Dermis microvascular lymphatic vessel endothelial cell (primary cell): ENCODE results near the gene NXN. TPM values are rescaled to one million over a fixed set of nuclear protein-coding genes. Genes with fewer than 3 reads are reported as not detected.
"Not testable (repeated sequence)": the region's sequence is repeated elsewhere in the genome, so short reads cannot be mapped to it uniquely, and the experiment has no call there.

Source experiments
- DNase-seq, 2 donors: peaks; one replicate each; pipeline versions ENCODE4 v3.0.0 to v3.0.0-alpha.2; 2010; ENCODE audit warnings: low read depth in 2 of 2
- total RNA-seq: library from RNA; depleted of rRNA; stranded (reverse); fragments of >200 nt; gene quantifications from 2 replicates; pipeline ENCODE4 v1.2.1, GENCODE V29; 2014

The NXN gene
- total RNA-seq, 1 donor from 2014 or later, result 91.7 TPM

DNA sequence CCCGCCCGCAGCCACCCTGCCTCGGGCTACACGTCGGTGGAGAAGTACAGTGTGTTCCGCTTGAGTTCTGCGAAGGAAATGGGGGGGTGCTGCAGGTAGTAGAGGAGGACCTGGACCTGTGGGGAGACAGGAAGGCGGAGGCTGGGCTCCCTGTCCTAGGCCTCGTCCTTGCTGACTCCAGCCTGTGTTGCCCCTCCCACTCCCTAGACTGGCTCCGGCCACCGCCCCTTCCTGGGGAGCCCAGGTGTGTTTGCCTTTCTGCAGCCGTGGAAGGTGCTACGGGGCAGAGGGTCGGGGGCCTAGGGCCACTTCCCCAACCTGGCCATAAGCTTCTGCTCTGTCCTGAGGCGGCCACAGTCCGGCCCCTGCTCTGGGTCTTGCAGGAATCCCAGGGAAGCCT lies 26.5 kb upstream of the NXN start:
- DNase-seq, result no peak

DNA sequence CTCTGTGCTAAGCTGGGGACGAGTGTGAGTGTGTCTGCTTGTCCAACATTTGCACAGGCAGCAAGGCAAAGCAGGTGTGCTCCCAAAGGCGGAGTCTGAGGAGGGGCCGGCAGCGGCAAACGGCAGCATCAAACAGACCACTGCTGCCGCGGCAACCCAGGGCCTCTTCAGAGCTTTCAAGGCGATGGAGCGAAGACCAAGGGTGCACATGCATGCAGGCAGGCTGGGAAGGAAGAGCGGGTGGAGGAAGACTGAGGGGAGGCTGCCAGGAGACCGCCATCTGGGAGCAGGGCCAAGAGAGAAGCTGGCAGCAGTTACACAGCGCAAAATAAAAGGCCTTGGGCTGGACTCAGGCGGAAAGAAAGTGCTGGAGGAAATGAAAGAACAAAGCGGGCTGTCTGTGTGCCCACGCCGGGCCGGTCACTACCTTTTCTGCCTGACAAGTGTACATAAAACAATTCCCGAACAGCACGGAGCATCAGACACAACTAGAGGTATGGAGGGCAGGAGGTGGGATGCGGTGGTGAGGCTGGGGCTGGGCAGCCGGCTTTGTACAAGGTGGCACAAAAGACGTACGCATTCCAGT lies 25.9 kb upstream of the NXN start:
- peak in 1 of 2 donors; percentile 87 for DNase-seq

DNA sequence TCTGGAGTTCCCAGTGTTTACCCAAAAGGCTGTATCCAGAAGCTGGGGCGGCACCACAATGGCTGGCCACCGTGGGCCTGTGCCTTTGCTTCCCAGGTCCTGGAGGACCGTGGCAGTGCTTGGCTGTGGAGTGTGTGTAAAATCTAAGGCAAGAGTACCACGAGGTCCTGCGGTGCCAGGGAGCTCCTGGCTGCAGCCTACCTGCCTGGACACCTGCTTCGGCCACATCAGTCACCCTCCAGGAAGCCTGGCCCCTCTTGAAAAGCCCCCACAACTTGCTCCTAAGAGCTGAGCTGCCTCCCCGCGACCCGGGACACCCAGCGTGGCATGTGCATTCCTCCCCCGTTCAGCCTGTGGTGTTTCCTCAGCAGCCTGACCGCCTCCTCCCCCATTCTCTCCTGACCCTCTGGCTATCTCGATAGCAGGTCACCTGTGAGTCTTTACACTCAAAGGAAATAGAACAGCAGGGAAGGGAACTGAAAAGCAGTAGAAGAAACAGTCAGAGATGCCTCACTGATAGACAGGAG lies 25.3 kb upstream of the NXN start:
- no peak for DNase-seq

DNA sequence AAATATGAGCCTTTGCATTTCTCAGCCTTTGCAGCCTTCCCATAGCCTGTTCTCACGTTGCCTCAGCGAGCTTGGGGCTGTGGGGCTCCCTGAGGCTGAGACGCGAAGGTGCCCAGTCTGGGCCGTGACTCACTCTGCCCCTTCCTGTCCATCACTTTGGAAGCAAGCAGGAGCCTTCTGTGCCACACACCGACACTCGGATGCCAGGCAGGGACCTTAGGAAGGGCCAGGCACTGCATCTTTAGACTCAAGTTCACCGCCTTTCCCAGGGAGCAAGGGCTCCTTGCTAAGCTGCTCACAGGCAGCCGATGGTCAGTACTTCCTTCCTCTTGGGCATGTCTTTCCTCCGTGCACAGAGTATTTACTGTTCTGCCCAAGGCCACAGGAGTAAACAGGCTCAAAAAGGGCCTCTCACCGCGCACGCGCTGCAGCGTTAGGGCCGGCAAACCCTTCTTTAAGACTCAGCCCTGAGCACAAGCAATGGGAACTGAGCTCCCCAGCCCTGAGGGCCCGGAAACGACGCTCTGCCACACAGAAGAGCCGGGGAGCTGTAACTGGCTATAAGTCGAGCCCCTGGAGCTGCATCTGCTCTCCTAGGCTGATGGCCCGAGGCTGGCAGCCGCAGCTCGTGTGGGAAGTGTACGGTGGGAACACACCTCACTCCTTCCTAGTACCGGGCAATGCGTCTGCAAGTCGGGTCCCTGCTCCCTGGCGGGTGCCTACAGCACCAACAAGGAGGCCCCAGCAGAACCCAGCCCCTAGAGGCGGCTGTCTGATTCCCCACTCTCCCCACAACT lies 24.6 kb upstream of the NXN start:
- peak in 1 of 2 donors; percentile 51 for DNase-seq

DNA sequence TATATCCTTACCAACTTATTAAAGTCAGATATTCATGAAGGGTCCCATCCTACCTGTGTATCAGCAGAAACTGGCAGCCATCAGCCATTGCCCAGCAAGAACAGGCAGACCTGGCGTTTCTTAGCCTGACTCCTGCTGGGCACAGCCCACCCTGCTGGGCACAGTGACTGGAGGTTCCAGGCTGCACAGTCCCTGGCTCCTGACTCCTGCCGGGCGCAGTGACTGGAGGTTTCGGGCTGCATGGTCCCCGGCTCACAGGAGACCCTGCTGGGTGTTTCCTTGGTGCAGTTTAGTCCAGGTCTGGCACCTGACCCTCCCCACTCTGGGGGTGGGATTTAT lies 24.0 kb upstream of the NXN start:
- DNase-seq, result no peak

DNA sequence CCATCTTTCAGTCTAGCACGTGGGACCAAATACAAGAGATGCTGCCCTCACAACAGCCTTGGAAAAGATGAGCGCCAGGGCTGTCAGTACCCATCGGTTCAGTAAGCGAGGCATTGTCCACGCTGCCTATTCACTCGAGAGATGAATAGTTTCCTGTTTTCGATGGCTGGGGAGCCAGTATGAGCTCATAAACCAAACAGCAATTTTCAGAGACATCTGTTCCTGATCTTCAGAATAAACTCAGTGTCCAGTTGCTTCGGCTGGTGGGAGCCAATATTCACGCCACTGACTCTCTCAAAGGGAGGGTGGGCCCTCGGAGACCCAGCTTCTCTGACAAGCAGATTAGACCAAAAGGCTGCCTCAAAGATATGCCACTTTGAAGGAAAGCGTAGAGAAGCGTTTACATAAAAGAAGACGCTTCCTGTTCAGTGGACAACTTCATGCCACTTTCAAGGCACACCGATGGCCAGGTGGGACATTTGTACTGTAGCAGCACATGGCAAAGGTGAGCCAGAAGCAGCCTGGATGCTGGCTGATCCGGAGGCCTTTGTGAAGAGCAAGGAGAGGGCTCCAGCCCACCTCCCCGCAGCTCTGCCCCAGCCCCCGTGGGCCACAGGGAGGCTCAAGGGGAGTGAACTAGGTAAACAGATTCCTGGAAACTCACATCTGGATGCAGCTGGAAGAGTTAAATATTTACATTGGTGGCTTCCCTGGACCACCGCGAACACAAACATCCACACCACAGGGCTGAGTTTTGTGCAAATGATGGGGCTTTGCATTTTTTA lies 23.4 kb upstream of the NXN start:
- DNase-seq, result peak; percentile 69 to 93

DNA sequence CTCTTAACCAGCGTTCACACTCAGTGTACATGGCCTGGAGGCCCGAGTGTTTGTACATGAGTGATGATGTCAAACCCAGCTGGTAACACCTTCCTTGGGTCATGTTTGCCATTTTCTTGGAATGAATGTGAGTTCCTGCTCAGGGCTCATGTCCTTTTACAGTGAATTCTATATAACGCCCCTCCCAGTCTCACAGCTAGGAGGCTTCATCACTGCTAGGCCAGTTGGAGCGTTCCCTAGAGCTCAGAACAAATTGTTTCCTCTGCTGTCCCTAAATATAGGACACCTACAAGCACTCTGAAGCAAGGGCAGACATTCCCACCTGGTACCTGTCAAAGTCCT lies 22.8 kb upstream of the NXN start:
- no peak for DNase-seq

DNA sequence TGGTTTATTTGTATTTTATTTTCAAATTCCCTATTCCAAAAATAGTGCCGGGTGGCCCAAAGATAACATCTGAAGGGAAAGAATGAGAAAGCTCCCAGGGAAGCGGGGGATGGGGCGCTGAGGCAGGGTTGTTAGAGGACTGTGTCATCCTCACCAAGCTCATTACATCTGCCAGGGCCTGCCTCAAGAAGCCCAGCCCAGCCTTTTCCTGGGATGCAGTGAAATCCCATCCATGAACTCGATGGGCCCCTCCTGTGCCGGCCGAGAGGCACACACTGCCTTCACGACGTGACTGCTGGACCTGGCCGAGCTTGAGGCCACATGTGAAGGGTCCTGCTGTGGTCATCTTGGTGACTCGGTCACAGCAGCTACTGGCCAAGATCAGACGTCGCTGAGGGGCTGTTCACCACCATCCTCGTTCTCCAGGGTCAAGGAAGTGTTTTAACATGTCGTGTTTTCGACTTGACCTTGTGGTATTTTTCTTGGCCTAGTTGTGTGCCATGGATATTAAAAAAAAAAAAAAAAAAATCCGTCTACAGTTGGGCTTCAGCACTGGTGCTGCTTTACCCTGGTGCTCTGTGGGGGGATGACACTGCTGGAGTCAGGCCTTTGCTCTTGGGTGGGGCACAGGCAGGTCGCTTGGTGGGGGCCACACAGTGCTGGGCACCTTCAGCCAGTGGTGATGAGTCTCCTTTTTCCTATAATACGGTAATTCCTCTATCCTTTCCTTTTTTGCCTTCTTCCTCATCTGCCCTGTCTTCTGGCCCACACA lies 22.2 kb upstream of the NXN start:
- peak in 1 of 2 donors; percentile 57 for DNase-seq

DNA sequence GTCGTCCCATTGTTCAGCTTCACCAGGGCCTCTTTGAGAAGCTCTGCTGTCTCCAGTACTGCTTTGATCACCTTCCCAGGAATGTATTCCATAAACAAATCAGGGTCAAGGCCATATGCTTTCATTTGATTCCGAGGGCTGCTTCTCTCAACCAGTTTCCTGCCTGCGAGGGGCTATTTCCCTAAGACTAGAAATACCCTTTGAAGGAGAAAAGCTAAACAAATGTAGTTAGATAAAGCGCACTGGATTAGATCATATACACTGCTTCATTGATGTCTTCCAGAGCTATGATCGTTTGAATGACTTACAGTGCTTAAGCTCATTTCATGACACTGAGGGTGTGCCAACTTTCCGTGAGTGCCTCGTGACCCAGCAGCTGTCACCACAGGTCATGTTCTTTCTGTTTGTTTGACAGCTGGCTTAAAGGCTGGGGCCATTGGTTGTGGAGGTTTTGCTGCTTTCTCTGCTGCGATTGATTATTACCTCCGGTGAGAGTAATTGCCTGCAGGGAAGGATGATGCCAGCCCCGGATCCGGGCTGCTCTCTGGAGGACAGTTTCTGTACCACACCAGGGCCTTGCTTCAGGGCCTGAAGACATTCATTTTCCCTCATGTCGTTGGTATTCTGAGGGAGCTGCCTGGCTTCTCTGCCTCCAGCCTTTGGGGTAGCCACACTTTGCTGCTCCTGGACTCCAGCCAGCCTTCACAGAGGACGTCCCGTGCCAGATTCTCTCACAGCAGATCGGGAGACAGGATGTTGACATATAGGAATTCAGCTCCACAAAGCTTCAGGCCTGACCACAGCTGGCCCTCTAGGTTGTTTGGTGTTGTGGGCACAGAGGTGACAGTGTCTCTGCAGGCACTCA lies 21.3 kb upstream of the NXN start:
- DNase-seq, result peak; percentile 84 to 91

DNA sequence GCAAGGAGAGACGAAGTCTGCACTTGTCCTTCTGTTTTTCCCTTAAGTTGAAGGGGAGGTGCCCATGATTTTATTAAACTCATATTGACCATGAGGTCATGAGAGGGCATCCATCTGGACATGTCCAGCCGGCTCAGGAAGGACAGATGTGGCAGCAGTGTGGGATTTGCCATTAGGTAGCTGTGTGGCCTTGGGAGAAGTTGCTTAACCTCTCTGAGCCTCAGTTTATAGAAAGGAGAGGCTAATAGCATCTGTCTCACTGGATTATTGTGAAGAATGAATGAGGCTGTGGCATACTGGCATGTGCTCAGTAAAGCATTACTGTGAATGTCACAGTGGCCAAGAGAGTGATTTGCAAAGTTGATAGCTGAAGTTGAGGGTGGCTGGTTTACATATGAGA lies 18.5 kb upstream of the NXN start:
- no peak for DNase-seq

DNA sequence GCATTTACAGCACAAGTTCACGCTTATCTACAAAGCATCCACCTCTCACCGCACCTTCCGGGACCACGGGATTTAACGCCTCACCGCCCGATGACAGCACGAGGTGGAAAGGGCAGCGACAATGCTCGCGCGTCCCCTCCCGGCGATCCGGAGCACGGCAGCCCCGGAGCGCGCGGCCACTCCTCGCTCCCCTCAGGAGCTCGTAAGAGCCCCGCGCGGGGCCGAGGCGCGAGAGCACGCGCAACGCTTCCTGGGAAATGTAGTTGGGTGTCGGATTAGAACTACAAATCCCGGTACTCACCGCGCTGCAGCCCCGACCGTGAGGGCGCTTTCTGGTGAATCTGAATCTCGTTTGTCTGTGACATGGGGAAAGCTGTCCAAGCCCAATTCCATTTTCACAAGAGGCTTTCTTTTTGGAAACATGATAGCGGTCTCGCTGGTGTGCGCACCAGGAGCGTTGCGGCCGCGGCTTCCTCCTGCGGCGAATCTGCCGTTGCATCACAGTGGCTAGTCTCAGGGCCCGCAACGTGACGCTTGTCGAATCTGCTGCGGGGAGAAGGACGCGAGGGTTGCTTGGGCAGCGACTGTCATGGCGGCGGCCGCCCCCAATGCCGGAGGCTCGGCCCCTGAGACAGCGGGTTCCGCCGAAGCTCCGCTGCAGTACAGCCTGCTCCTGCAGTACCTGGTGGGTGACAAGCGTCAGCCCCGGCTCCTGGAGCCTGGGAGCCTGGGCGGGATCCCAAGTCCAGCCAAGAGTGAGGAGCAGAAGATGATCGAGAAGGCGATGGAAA lies 17.2 kb upstream of the NXN start, which contains the start of gene TIMM22:
Gene TIMM22 (plus strand): TSS at position 576 of the 791 bp plus-strand sequence. CDS start 14 bp downstream, at position 590.
- DNase-seq, result peak; percentile 95 to 99

DNA sequence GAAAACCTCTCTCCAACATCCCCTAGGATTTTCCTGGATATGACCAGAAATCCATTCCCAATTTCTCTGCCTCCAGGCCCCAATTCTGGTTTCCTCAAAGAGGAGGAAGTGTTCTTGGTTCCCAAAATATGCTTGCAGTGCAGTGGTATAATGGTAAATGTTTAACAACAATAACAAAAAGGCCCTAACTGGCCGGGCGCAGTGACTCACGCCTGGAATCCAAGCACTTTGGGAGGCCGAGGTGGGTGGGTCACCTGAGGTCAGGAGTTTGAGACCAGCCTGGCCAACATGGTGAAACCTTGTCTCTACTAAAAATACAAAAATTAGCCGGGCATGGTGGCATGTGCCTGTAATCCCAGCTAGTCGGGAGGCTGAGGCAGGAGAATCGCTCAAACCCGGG lies 15.7 kb upstream of the NXN start:
- not testable (repeated sequence) for DNase-seq

DNA sequence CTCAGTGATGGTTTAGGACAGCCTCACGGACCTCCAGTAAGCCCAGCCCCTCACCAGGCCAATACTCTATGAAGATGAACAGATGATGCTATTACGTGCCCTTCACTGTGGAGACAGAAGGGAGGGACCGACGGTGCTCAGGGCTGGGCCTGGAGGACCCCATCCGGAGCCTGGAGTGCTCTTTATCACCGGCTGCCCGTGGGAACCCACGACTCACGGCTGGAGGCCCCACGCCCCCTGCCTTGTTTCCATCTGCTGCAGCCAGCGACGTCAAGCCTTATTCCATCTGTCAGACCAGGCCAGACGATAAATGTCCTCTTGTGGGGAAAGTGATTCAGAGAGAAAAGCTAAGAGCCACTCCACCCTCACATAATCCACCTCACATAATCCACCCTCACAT lies 13.4 kb upstream of the NXN start:
- DNase-seq, result no peak

DNA sequence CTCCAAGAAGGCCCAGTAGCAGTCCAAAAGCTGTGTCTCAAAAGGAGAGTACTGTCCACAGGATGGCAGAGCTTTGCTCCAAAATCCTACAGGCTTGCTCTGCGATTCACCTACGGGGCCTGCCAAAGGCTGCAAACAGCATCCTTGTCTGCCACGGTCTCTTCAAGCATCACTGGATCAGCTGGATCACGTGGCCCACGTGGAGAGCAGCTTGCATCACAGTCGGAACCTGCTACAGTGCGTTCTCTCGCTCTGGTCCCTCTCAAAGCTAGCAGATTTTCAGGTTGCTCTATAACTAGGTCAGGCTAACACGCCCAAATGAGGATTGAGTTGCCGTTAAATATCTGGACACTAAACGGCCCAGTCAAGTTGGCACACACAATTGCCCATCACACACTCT lies 9.0 kb upstream of the NXN start:
- no peak for DNase-seq

DNA sequence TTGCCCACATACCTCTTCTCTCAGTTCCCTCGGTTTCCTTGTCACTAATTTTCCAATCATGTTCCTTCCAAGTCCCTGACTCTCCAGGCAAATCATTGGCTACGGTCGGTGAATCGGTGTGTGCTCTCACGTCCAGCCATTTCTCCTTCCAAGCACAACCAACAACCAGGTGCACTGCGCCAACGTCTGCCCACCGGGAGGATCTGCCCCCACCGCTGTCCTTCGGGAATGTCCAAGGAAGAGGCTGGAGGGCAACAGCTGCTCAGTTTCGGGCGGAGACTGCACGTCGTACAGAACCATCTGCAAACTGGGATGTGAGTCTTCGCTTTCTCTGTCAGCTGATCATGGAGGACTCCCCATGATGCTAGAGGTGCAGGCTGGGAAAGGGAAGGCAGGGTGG lies 8.4 kb upstream of the NXN start:
- DNase-seq, result no peak

DNA sequence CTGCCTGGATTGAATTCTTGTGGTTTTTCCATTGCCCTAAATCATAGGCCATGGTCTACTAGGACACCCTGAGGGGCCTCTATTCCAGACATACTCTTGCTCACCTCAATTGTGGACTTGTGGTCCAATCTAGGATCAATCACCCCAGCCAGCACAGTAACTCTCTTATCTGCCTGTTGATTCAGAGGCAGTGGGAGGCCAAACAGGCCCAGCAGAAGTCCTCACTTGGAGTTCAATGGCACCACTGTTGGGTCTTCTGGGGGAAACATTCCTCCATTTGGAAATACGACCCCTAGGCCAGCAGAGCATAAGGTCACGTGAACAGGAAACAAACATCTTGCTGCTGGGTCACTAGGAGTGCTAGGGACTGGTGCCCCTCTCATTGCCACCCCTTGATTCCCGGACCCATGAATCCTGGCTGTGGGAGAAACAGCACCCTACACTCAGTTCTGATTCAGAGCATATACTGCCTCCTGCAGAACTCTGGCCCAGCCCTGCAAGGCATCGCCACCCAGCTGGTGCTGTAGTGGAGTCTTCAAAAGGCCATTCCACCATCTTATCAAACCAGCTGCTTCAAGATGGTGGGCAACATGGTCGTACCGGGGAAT lies 6.8 kb upstream of the NXN start:
- no peak for DNase-seq

DNA sequence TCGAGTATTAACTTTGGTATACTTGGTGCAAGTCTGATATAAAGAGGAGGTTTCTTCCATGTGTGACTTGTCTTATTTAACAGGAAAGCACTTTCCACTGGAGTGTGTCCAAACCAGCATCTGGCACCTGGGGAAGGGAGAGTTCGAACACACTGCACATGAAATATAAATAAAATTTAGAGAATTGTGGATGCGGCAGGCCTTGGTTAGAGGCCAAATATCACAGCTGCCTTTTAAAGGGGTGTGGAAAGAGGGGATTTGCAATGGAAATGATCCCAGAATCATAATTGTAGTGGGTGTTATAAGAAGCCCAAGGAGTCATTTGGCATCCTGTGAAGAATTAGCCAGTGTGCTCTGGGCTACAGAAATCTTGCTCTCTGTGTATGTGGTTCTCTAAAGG lies 4.3 kb upstream of the NXN start:
- DNase-seq, result no peak

DNA sequence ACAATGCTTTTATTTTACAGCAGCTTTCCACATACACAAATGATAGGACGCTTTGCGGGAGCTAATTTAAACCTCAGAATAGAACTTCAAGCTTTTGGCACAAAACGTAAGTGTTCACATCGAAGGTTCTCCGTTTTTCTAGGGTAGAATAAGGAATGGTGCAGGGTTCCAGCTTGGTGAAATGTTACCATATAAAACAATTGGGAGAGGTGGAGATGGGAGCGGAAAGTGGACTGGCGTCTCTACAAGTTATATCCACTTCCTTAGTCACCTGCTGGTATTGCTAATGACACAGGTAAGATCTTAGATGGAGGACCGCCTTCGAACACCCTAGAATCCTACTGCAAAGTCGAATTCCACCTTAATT lies 1.7 kb upstream of the NXN start:
- no peak for DNase-seq
